K562 (cell line): Measurements from ENCODE around the gene CDC37. TPM values are rescaled to one million over a fixed set of nuclear protein-coding genes. Genes with fewer than 3 reads are reported as not detected.

ENCODE experiments used
- ADNP ChIP-seq: fragments of 200-800 bp; sonication (Bioruptor generic); IDR thresholded peaks from 2 replicates; pipeline ENCODE4 v1.6.1; 2016; ENCODE audit warnings: missing genetic modification characterization, missing compliant biosample characterization
- BCL6 ChIP-seq: fragments of 250-450 bp; sonication (Bioruptor Pico); IDR thresholded peaks from 2 replicates; pipeline ENCODE4 v1.4.0; 2020
- CREB3L1 ChIP-seq: fragments of 450-650 bp; IDR thresholded peaks from 2 replicates; pipeline ENCODE4 v1.6.1; 2014; ENCODE audit warnings: low read depth, mild to moderate bottlenecking, moderate library complexity, borderline replicate concordance
- CREBBP ChIP-seq: IDR thresholded peaks from one replicate; pipeline ENCODE4 v1.6.1; 2012; ENCODE audit warnings: low read depth, mild to moderate bottlenecking, control low read depth, inconsistent platforms, low read length
- DPF2 ChIP-seq: fragments of 450-650 bp; IDR thresholded peaks from 2 replicates; pipeline ENCODE4 v1.6.1; 2016
- FUS ChIP-seq: fragments of 200-400 bp; formaldehyde crosslinking; optimal IDR thresholded peaks from 2 replicates; pipeline ENCODE3; 2017; ENCODE audit warnings: low read depth, low read length
- GATAD2B ChIP-seq: fragments of 450-650 bp; IDR thresholded peaks from 2 replicates; pipeline ENCODE4 v1.6.1; 2017; ENCODE audit warnings: mild to moderate bottlenecking, borderline replicate concordance
- KLF1 ChIP-seq: fragments of 450-650 bp; IDR thresholded peaks from 2 replicates; pipeline ENCODE4 v1.6.1; 2016; ENCODE audit warnings: missing genetic modification characterization, missing compliant biosample characterization
- MXI1 ChIP-seq: IDR thresholded peaks from 2 replicates; pipeline ENCODE4 v1.6.1; 2011; ENCODE audit warnings: low read depth, mild to moderate bottlenecking, improper control_type of control experiment, low read length
- NONO ChIP-seq, 2 experiments: fragments of 200-400 bp in 1 of 2; fragments of 450-650 bp in 1 of 2; formaldehyde crosslinking in 1 of 2; IDR thresholded peaks; 2 replicates each; pipeline ENCODE4 v1.6.1; 2017; ENCODE audit warnings: low read depth in 2 of 2, mild to moderate bottlenecking in 2 of 2, moderate library complexity in 2 of 2, low read length in 1 of 2
- NUFIP1 ChIP-seq: fragments of 450-650 bp; IDR thresholded peaks from 2 replicates; pipeline ENCODE4 v1.6.1; 2018; ENCODE audit not compliant: partially characterized antibody
- POLR3A ChIP-seq: IDR thresholded peaks from 2 replicates; pipeline ENCODE4 v1.6.1; 2011; ENCODE audit warnings: borderline replicate concordance, mild to moderate bottlenecking, moderate library complexity; ENCODE audit not compliant: insufficient read length, insufficient read depth; ENCODE audit errors: extremely low read depth
- RAD21 ChIP-seq, 2 experiments: fragments of 250-450 bp in 1 of 2; fragments of 450-650 bp in 1 of 2; sonication (Bioruptor Pico) in 1 of 2; formaldehyde crosslinking in 1 of 2; IDR thresholded peaks in 1 of 2; conservative IDR thresholded peaks in 1 of 2; 2 replicates each; pipeline versions ENCODE4 v1.4.0 to v1.8.0; 2020 to 2022; ENCODE audit warnings: mild to moderate bottlenecking in 2 of 2, moderate library complexity in 1 of 2
- RBFOX2 ChIP-seq: fragments of 200-400 bp; formaldehyde crosslinking; IDR thresholded peaks from 2 replicates; pipeline ENCODE4 v1.6.1; 2017; ENCODE audit warnings: low read depth, mild to moderate bottlenecking, low read length, moderate library complexity
- SIN3B ChIP-seq: fragments of 450-650 bp; IDR thresholded peaks from 2 replicates; pipeline ENCODE4 v1.6.1; 2017; ENCODE audit warnings: low read depth, mild to moderate bottlenecking, moderate library complexity
- SNIP1 ChIP-seq: fragments of 450-650 bp; IDR thresholded peaks from 2 replicates; pipeline ENCODE4 v1.7.1; 2017; ENCODE audit warnings: low read depth, mild to moderate bottlenecking
- TAF15 ChIP-seq: fragments of 200-400 bp; formaldehyde crosslinking; IDR thresholded peaks from 2 replicates; pipeline ENCODE4 v1.6.1; 2017; ENCODE audit warnings: mild to moderate bottlenecking, low read depth, low read length, moderate library complexity
- TFAM ChIP-seq: fragments of 250-450 bp; sonication (Bioruptor Pico); conservative IDR thresholded peaks from 2 replicates; pipeline ENCODE4 v1.5.0; 2021; ENCODE audit warnings: mild to moderate bottlenecking, moderate library complexity
- THRAP3 ChIP-seq: fragments of 450-650 bp; IDR thresholded peaks from 2 replicates; pipeline ENCODE4 v1.6.1; 2016; ENCODE audit warnings: mild to moderate bottlenecking, inconsistent platforms, borderline replicate concordance
- WHSC1 ChIP-seq: IDR thresholded peaks from one replicate; pipeline ENCODE4 v1.6.1; 2012; ENCODE audit warnings: low read length, control low read depth, inconsistent platforms
- ZNF41 ChIP-seq: fragments of 250-450 bp; sonication (Bioruptor Pico); conservative IDR thresholded peaks from 2 replicates; pipeline ENCODE4 v1.4.0; 2020; ENCODE audit warnings: mild to moderate bottlenecking
- polyA plus RNA-seq, 8 experiments: library from polyadenylated mRNA; depleted of rRNA in 4 of 8; stranded (reverse) in 5 of 8; unstranded in 3 of 8; fragments of >200 nt; fragmentation: Nextera tagmentation in 2 of 8; fragmentation: Illumina TruSeq in 1 of 8; extraction: Ambion mirVana in 2 of 8; extraction: Trizol in 1 of 8; gene quantifications; 2 replicates each; pipeline versions ENCODE4 v1.2.1 to v1.2.3, GENCODE V29; 2011 to 2014; ENCODE audit warnings: inconsistent platforms in 1 of 8, missing spikeins in 1 of 8
- total RNA-seq, 7 experiments: library from RNA; depleted of rRNA in 6 of 7; stranded (reverse); fragments of >200 nt in 6 of 7; fragmentation: Illumina TruSeq in 2 of 7; extraction: Trizol in 2 of 7; gene quantifications; 2 replicates each; pipeline versions ENCODE4 v1.2.1 to v1.2.3, GENCODE V29; 2011 to 2021; ENCODE audit warnings: low replicate concordance in 1 of 7
- TF ChIP-seq, protein P1 (sequence below): fragments of 200-800 bp; sonication (Bioruptor generic); IDR thresholded peaks from 2 replicates; pipeline ENCODE4 v1.6.1; 2017; ENCODE audit warnings: missing genetic modification characterization, missing compliant biosample characterization
- TF ChIP-seq, protein P2 (sequence below): fragments of 450-650 bp; IDR thresholded peaks from 2 replicates; pipeline ENCODE4 v1.6.1; 2018; ENCODE audit warnings: mild to moderate bottlenecking, low read depth; ENCODE audit not compliant: partially characterized antibody
- TF ChIP-seq, protein P3 (sequence below): IDR thresholded peaks from 2 replicates; pipeline ENCODE4 v1.6.1; 2011; ENCODE audit warnings: borderline replicate concordance, low read depth, mild to moderate bottlenecking, moderate library complexity, low read length; ENCODE audit not compliant: insufficient read depth, poor library complexity, severe bottlenecking

CDC37 gene
- total and polyA plus RNA-seq, 9 of the 15 experiments (the other 6 are each of a cell fraction or from before 2014, with no cell fraction given): 6.6 to 538 (median 227) TPM

- TF ChIP-seq RAD21 (CRISPR knock-in tag; conservative IDR thresholded peaks at IDR 0.05 in 1 of 2, IDR thresholded peaks at IDR 0.05 in 1 of 2): 0 out of 4 replicates have a peak, but pooled peaks of 1 of the 2 experiments have one; percentile 11
- TF ChIP-seq SIN3B: no peak
- TF ChIP-seq BCL6 (CRISPR knock-in tag): no peak
- TF ChIP-seq THRAP3: no peak
- no peak for TF ChIP-seq FUS
- no peak for TF ChIP-seq SNIP1
- TF ChIP-seq KLF1 (tag): no peak
- no peak for TF ChIP-seq WHSC1
- TF ChIP-seq CREBBP: no peak
- TF ChIP-seq, protein P1, sequence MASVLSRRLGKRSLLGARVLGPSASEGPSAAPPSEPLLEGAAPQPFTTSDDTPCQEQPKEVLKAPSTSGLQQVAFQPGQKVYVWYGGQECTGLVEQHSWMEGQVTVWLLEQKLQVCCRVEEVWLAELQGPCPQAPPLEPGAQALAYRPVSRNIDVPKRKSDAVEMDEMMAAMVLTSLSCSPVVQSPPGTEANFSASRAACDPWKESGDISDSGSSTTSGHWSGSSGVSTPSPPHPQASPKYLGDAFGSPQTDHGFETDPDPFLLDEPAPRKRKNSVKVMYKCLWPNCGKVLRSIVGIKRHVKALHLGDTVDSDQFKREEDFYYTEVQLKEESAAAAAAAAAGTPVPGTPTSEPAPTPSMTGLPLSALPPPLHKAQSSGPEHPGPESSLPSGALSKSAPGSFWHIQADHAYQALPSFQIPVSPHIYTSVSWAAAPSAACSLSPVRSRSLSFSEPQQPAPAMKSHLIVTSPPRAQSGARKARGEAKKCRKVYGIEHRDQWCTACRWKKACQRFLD (CRISPR knock-in tag): no peak
- no peak for TF ChIP-seq NONO (IDR thresholded peaks at IDR 0.05; ENCODE audit: low read depth in 2 of 2, low read length in 1 of 2)
- no peak for TF ChIP-seq ZNF41 (CRISPR knock-in tag)
- TF ChIP-seq, protein P2, sequence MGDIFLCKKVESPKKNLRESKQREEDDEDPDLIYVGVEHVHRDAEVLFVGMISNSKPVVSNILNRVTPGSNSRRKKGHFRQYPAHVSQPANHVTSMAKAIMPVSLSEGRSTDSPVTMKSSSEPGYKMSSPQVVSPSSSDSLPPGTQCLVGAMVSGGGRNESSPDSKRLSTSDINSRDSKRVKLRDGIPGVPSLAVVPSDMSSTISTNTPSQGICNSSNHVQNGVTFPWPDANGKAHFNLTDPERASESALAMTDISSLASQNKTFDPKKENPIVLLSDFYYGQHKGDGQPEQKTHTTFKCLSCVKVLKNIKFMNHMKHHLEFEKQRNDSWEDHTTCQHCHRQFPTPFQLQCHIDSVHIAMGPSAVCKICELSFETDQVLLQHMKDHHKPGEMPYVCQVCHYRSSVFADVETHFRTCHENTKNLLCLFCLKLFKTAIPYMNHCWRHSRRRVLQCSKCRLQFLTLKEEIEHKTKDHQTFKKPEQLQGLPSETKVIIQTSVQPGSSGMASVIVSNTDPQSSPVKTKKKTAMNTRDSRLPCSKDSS: no peak
- no peak for TF ChIP-seq ADNP
- no peak for TF ChIP-seq CREB3L1
- no peak for TF ChIP-seq GATAD2B
- no peak for TF ChIP-seq NUFIP1
- TF ChIP-seq DPF2: peak; percentile 37; the same call in 1 of the 2 replicates
- TF ChIP-seq MXI1: no peak
- peak; percentile 71; the same call in 1 of the 2 replicates for TF ChIP-seq RBFOX2
- TF ChIP-seq, protein P3, sequence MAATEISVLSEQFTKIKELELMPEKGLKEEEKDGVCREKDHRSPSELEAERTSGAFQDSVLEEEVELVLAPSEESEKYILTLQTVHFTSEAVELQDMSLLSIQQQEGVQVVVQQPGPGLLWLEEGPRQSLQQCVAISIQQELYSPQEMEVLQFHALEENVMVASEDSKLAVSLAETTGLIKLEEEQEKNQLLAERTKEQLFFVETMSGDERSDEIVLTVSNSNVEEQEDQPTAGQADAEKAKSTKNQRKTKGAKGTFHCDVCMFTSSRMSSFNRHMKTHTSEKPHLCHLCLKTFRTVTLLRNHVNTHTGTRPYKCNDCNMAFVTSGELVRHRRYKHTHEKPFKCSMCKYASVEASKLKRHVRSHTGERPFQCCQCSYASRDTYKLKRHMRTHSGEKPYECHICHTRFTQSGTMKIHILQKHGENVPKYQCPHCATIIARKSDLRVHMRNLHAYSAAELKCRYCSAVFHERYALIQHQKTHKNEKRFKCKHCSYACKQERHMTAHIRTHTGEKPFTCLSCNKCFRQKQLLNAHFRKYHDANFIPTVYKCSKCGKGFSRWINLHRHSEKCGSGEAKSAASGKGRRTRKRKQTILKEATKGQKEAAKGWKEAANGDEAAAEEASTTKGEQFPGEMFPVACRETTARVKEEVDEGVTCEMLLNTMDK: peak; percentile 5
- TF ChIP-seq TFAM: no peak
- no peak for TF ChIP-seq TAF15
- no peak for TF ChIP-seq POLR3A
Observed at GRCh38 chr19:10419200-10419645, 15.9 kb upstream of the CDC37 start (continued).
